ENCODE measurements around the gene ASPRV1.

The ASPRV1 gene

DNA sequence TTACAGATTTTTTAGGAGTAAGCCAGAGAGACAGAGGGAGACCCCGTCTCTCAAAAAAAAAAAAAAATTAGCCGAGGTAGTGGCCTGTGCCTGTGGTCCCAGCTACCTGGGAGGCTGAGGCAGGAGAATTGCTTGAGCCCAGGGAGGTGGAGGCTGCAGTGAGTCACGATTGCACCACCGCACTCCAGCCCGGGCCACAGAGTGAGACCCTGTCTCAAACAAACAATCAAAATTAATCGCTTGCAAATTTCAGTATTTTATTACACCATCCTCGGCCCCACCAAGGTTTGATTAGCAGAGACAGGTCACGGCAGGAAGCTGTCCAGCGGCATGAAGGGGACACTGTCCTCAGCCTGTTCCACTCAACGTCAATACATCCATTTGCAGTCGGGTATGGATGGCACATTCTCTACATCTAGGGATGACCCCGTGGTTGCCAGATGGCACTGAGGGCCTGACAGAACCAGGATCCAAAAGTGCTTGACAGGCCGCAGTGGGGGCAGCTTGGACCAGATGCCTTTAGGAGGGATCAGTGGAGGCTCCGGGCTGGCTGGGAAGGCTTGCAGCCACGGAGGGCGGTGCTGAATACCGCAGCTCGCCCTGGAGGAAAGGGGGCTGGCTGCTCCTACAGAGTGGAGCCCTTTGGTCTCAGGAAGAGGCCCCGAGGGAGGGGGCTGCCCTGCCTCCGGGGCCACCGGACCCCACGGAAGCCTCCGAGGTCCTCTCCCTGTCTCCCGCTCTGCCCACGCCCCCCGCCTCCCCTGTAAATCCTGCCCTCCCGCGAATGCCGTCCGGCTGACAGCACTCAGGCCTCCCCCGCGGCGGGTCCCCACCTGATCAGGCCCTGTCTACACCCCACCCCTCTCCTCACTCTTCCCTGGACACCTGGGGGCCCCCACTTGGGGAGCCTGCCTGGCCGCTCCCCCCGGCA lies 13.1 kb downstream of the ASPRV1 start:
- no peaks in the 10 kb centered on the region for H3K9me3 ChIP-seq (ENCODE audit: control extremely low read depth in 1 of 5, control insufficient read depth in 4 of 5, insufficient read depth in 2 of 5, low read depth in 1 of 5, low read length in 4 of 5)
- no peak overlapping the region for H3K27ac ChIP-seq (ENCODE audit: insufficient read depth in 1 of 2, low read depth in 1 of 2, low read length in 2 of 2, poor library complexity in 1 of 2, severe bottlenecking in 2 of 2)
- H3K27me3 ChIP-seq (replicated peaks in 2 of 5; ENCODE audit: control insufficient read depth in 4 of 5, insufficient read depth in 5 of 5, low read length in 4 of 5), result no peaks in the 10 kb centered on the region
- H3K4me3 ChIP-seq (ENCODE audit: control insufficient read depth in 1 of 7, extremely low read depth in 1 of 7, insufficient read depth in 4 of 7, low read depth in 2 of 7, low read length in 6 of 7), result peak overlapping the region in 2 of 7 experiments; percentile 34 to 45
- H3K36me3 ChIP-seq (ENCODE audit: control insufficient read depth in 4 of 4, insufficient read depth in 4 of 4, low read length in 3 of 4), result peaks cover 0 to 3% (median under 1%) of the 10 kb centered on the region in 4 experiments
- H3K4me1 ChIP-seq (ENCODE audit: control extremely low read depth in 1 of 4, control insufficient read depth in 4 of 4, insufficient read depth in 4 of 4, low read length in 3 of 4), result peaks cover 26 to 59% (median 56%) of the 10 kb centered on the region in 4 experiments
- CTCF ChIA-PET, result interaction anchor here (1.0 kb wide), 1 partner anchor 14 kb away, joined by 4 read pairs; no protein-coding TSS in a partner anchor
- DNase-seq, result peak in 1 of 3 donors; percentile 26
- 48% methylated on average over 29 of the region's 35 CpGs for WGBS (ENCODE audit: insufficient coverage)
- POLR2A ChIA-PET, result no interaction called here

DNA sequence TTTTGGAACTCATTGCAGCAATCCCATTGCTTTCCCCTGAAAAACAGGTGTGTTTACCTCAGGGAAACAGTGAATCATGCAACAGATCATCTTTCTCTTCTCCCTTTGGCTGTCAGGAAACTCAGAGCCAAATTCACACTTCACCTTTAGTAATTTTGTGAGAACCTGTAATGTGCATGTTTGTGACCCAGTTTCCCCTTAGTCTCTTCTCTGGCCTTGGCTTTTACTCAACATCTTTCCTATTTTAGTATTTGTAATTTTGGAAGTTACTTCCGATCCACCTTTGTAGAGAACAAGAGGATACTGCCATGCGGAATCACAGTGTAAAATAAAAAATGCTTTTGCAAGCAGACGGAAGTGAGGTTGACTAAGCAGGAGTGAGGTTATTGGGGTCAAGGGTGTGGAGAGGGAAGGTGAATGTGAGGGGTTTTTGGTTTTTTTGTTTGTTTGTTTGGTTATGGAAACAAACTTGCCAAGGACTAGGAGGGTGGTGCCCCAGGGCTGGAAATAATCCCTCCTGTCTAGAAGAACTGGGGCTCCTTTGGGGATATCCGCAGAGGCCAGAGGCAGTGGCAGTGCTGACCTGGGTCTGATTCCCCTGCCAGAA lies 14.0 kb downstream of the ASPRV1 start:
- DNase-seq, result no peak
- H3K27ac ChIP-seq (ENCODE audit: insufficient read depth in 1 of 2, low read depth in 1 of 2, low read length in 2 of 2, poor library complexity in 1 of 2, severe bottlenecking in 2 of 2), result peak overlapping the region; percentile 82 to 85
- CTCF ChIA-PET, result interaction anchor here (1.0 to 2.0 kb wide), 2 partner anchors 13 to 122 kb away, joined by 4 to 6 read pairs; no protein-coding TSS in a partner anchor
- 100% methylated on average over 4 of the region's 4 CpGs for WGBS (ENCODE audit: insufficient coverage)
- no peak overlapping the region for H3K4me3 ChIP-seq (ENCODE audit: control insufficient read depth in 1 of 7, extremely low read depth in 1 of 7, insufficient read depth in 4 of 7, low read depth in 2 of 7, low read length in 6 of 7)
- H3K9me3 ChIP-seq (ENCODE audit: control extremely low read depth in 1 of 5, control insufficient read depth in 4 of 5, insufficient read depth in 2 of 5, low read depth in 1 of 5, low read length in 4 of 5), result no peaks in the 10 kb centered on the region
- POLR2A ChIA-PET, result interaction anchor here (1.1 kb wide), 1 partner anchor 33 kb away, joined by 3 read pairs; the partner anchor contains the start of gene MXD1
- peaks cover 0 to 8% (median 5%) of the 10 kb centered on the region in 4 experiments for H3K36me3 ChIP-seq (ENCODE audit: control insufficient read depth in 4 of 4, insufficient read depth in 4 of 4, low read length in 3 of 4)
- H3K27me3 ChIP-seq (replicated peaks in 2 of 5; ENCODE audit: control insufficient read depth in 4 of 5, insufficient read depth in 5 of 5, low read length in 4 of 5), result no peaks in the 10 kb centered on the region
- peaks cover 26 to 65% (median 59%) of the 10 kb centered on the region in 4 experiments for H3K4me1 ChIP-seq (ENCODE audit: control extremely low read depth in 1 of 4, control insufficient read depth in 4 of 4, insufficient read depth in 4 of 4, low read length in 3 of 4)

DNA sequence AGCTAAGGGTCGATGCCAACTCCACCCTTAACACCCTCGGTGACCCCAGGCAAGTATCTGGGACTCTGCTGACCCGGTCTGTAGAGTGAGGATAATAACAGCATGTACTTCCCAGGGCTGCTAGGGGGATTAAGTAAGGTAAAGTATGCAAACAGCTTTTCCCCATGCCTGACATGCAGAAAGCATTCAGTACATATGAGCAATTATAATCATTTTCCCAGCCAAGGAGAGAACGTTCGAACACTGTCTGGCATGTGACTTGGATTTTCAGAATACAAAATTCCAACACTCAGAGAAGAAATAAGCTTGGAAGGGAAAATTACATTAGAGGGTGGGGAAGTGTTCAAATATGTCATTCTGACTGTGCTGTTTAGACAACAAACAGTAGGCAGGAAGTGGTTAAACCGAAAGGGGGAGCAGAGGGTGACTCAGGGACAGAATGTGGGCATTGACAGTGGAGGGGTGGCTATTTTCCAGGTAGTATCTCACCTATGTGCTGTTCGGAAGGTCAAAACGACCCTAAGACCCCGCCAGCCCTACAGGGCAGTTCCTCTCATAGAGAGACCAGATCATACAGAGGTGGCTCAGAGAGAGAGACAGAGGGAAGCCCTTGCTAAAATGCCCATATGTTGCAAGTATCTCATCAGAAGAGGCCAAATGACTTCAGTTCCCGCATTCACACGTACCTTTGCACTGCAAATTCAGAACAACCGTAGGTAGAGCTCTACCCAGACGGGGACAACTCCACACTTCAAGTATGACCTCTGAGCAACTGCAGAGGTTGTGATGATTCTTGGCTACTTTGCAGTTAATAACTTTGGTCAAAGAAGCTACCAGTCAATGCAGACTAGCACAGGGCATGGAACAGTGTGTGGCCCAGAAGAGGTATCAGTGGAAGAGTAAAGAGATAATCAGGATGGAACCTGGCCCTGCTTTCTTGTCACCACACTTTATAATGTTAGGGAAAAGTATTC lies 14.8 kb downstream of the ASPRV1 start:
- peaks cover 26 to 65% (median 59%) of the 10 kb centered on the region in 4 experiments for H3K4me1 ChIP-seq (ENCODE audit: control extremely low read depth in 1 of 4, control insufficient read depth in 4 of 4, insufficient read depth in 4 of 4, low read length in 3 of 4)
- no peaks in the 10 kb centered on the region for H3K9me3 ChIP-seq (ENCODE audit: control extremely low read depth in 1 of 5, control insufficient read depth in 4 of 5, insufficient read depth in 2 of 5, low read depth in 1 of 5, low read length in 4 of 5)
- H3K27ac ChIP-seq (ENCODE audit: insufficient read depth in 1 of 2, low read depth in 1 of 2, low read length in 2 of 2, poor library complexity in 1 of 2, severe bottlenecking in 2 of 2), result peak overlapping the region; percentile 82 to 85
- H3K4me3 ChIP-seq (ENCODE audit: control insufficient read depth in 1 of 7, extremely low read depth in 1 of 7, insufficient read depth in 4 of 7, low read depth in 2 of 7, low read length in 6 of 7), result peak overlapping the region in 3 of 7 experiments; percentile 13 to 54 (median 41)
- H3K27me3 ChIP-seq (replicated peaks in 2 of 5; ENCODE audit: control insufficient read depth in 4 of 5, insufficient read depth in 5 of 5, low read length in 4 of 5), result no peaks in the 10 kb centered on the region
- H3K36me3 ChIP-seq (ENCODE audit: control insufficient read depth in 4 of 4, insufficient read depth in 4 of 4, low read length in 3 of 4), result peaks cover 0 to 16% (median 9%) of the 10 kb centered on the region in 4 experiments
- DNase-seq, result peak; percentile 75 to 93 (median 92)
- CTCF ChIA-PET, result interaction anchor here (0.9 to 2.7 kb wide), 9 partner anchors 9 to 196 kb away, joined by 3 to 10 read pairs (median 4); partner anchors contain the start of genes ASPRV1 and MXD1
- POLR2A ChIA-PET, result interaction anchor here (0.6 to 1.1 kb wide), 2 partner anchors 28 to 32 kb away, joined by 3 read pairs; partner anchors contain the start of gene MXD1
- WGBS (ENCODE audit: insufficient coverage), result 2% methylated on average over 4 of the region's 13 CpGs

DNA sequence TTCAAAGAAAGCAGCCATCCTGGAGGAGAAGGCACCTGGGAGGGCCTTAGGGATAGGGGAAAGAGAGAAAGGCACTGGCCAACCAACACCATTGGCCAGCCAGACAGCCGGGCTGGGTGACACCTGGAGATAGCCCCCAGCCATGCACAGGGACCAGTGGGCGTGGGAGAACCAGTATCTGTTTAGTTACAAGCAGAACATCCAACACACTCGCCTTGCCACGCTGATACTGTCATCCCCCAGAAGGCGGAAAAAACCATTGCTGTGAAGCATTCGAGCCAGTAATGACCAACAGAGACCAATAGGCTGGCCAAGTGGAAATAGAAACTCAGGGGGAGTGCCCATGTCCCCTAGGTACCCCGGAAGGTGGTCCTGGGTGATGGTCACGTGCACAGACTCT lies 15.5 kb downstream of the ASPRV1 start:
- 92% methylated on average over 5 of the region's 8 CpGs for WGBS (ENCODE audit: insufficient coverage)
- peak overlapping the region in 2 of 7 experiments; percentile 26 to 41 for H3K4me3 ChIP-seq (ENCODE audit: control insufficient read depth in 1 of 7, extremely low read depth in 1 of 7, insufficient read depth in 4 of 7, low read depth in 2 of 7, low read length in 6 of 7)
- H3K9me3 ChIP-seq (ENCODE audit: control extremely low read depth in 1 of 5, control insufficient read depth in 4 of 5, insufficient read depth in 2 of 5, low read depth in 1 of 5, low read length in 4 of 5), result no peaks in the 10 kb centered on the region
- peak overlapping the region; percentile 82 to 85 for H3K27ac ChIP-seq (ENCODE audit: insufficient read depth in 1 of 2, low read depth in 1 of 2, low read length in 2 of 2, poor library complexity in 1 of 2, severe bottlenecking in 2 of 2)
- DNase-seq, result peak in 1 of 3 donors; percentile 26
- ChIA-PET CTCF (interaction anchor here (0.9 to 2.7 kb wide), 11 partner anchors 9 to 197 kb away, joined by 3 to 10 read pairs (median 4); partner anchors contain the start of genes ASPRV1 and MXD1), POLR2A (interaction anchor here (0.6 to 2.9 kb wide), 2 partner anchors 28 to 32 kb away, joined by 3 to 15 read pairs; partner anchors contain the start of gene MXD1)
- H3K4me1 ChIP-seq (ENCODE audit: control extremely low read depth in 1 of 4, control insufficient read depth in 4 of 4, insufficient read depth in 4 of 4, low read length in 3 of 4), result peaks cover 26 to 65% (median 59%) of the 10 kb centered on the region in 4 experiments
- H3K36me3 ChIP-seq (ENCODE audit: control insufficient read depth in 4 of 4, insufficient read depth in 4 of 4, low read length in 3 of 4), result peaks cover 0 to 22% (median 13%) of the 10 kb centered on the region in 4 experiments
- no peaks in the 10 kb centered on the region for H3K27me3 ChIP-seq (replicated peaks in 2 of 5; ENCODE audit: control insufficient read depth in 4 of 5, insufficient read depth in 5 of 5, low read length in 4 of 5)

DNA sequence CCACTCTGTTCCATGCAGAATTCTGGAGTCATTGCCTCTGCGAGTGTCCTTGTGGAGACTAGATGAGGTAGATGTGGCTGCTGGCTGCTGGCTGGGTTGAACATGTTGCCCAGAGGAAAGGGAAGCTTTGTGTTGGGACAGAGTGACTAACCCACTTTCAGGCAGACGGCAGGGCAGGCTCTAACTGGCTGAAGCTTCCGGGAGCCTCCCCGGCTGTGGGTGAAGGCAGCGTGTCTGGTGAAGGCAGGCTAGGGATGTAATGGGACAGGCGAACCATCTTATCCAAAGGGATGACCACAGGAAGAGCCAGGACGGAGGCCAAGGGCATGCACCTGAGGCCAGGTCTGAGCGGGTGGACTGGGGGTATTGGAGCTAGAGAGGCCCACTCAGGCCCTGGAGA lies 16.0 kb downstream of the ASPRV1 start:
- H3K36me3 ChIP-seq (ENCODE audit: control insufficient read depth in 4 of 4, insufficient read depth in 4 of 4, low read length in 3 of 4), result peaks cover 0 to 27% (median 17%) of the 10 kb centered on the region in 4 experiments
- ChIA-PET CTCF (interaction anchor here (1.0 to 2.7 kb wide), 10 partner anchors 10 to 197 kb away, joined by 3 to 10 read pairs (median 4); partner anchors contain the start of gene ASPRV1), POLR2A (interaction anchor here (2.9 kb wide), 1 partner anchor 31 kb away, joined by 15 read pairs; the partner anchor contains the start of gene MXD1)
- peak overlapping the region; percentile 82 to 85 for H3K27ac ChIP-seq (ENCODE audit: insufficient read depth in 1 of 2, low read depth in 1 of 2, low read length in 2 of 2, poor library complexity in 1 of 2, severe bottlenecking in 2 of 2)
- peaks cover 26 to 65% (median 59%) of the 10 kb centered on the region in 4 experiments for H3K4me1 ChIP-seq (ENCODE audit: control extremely low read depth in 1 of 4, control insufficient read depth in 4 of 4, insufficient read depth in 4 of 4, low read length in 3 of 4)
- WGBS (ENCODE audit: insufficient coverage), result 46% methylated on average over 7 of the region's 8 CpGs
- no peaks in the 10 kb centered on the region for H3K9me3 ChIP-seq (ENCODE audit: control extremely low read depth in 1 of 5, control insufficient read depth in 4 of 5, insufficient read depth in 2 of 5, low read depth in 1 of 5, low read length in 4 of 5)
- peak; percentile 39 to 72 (median 69) for DNase-seq
- no peaks in the 10 kb centered on the region for H3K27me3 ChIP-seq (replicated peaks in 2 of 5; ENCODE audit: control insufficient read depth in 4 of 5, insufficient read depth in 5 of 5, low read length in 4 of 5)
- H3K4me3 ChIP-seq (ENCODE audit: control insufficient read depth in 1 of 7, extremely low read depth in 1 of 7, insufficient read depth in 4 of 7, low read depth in 2 of 7, low read length in 6 of 7), result peak overlapping the region in 2 of 7 experiments; percentile 26 to 41

DNA sequence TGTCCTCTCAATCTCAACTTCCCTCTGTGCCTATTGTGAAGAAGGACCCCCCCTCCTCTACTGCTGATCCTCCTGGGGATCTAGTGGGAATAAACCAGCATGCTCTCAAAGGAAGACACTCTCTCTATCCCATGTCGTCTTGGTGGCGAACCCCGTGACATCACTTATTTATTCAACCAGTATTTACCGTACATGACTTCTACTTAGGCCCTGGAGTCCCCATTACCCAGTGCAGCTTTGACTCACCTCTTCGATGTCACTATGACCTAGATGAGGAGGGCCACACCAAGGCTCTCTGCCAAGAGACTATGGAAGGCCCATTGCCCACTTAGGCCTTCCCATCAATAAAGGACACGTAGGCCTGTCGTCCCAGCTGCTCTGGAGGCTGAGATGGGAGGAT lies 16.7 kb downstream of the ASPRV1 start:
- H3K4me1 ChIP-seq (ENCODE audit: control extremely low read depth in 1 of 4, control insufficient read depth in 4 of 4, insufficient read depth in 4 of 4, low read length in 3 of 4), result peaks cover 26 to 65% (median 59%) of the 10 kb centered on the region in 4 experiments
- no peaks in the 10 kb centered on the region for H3K9me3 ChIP-seq (ENCODE audit: control extremely low read depth in 1 of 5, control insufficient read depth in 4 of 5, insufficient read depth in 2 of 5, low read depth in 1 of 5, low read length in 4 of 5)
- peak overlapping the region; percentile 80 to 82 for H3K27ac ChIP-seq (ENCODE audit: insufficient read depth in 1 of 2, low read depth in 1 of 2, low read length in 2 of 2, poor library complexity in 1 of 2, severe bottlenecking in 2 of 2)
- ChIA-PET POLR2A (interaction anchor here (1.1 to 2.9 kb wide), 3 partner anchors 28 to 141 kb away, joined by 3 to 15 read pairs (median 5); partner anchors contain the start of gene MXD1), CTCF (interaction anchor here (0.7 to 2.7 kb wide), 10 partner anchors 10 to 129 kb away, joined by 3 to 10 read pairs (median 4); partner anchors contain the start of gene ASPRV1)
- no peaks in the 10 kb centered on the region for H3K27me3 ChIP-seq (replicated peaks in 2 of 5; ENCODE audit: control insufficient read depth in 4 of 5, insufficient read depth in 5 of 5, low read length in 4 of 5)
- peak overlapping the region in 1 of 7 experiments; percentile 44 for H3K4me3 ChIP-seq (ENCODE audit: control insufficient read depth in 1 of 7, extremely low read depth in 1 of 7, insufficient read depth in 4 of 7, low read depth in 2 of 7, low read length in 6 of 7)
- peaks cover 0 to 31% (median 21%) of the 10 kb centered on the region in 4 experiments for H3K36me3 ChIP-seq (ENCODE audit: control insufficient read depth in 4 of 4, insufficient read depth in 4 of 4, low read length in 3 of 4)
- peak in 1 of 3 donors; percentile 31 for DNase-seq
- 96% methylated on average over 4 of the region's 7 CpGs for WGBS (ENCODE audit: insufficient coverage)
